ENCODE measurements around the gene GLDC.
"Not testable (repeated sequence)": the region's sequence is repeated elsewhere in the genome, so short reads cannot be mapped to it uniquely, and the experiment has no call there.

The GLDC gene

DNA sequence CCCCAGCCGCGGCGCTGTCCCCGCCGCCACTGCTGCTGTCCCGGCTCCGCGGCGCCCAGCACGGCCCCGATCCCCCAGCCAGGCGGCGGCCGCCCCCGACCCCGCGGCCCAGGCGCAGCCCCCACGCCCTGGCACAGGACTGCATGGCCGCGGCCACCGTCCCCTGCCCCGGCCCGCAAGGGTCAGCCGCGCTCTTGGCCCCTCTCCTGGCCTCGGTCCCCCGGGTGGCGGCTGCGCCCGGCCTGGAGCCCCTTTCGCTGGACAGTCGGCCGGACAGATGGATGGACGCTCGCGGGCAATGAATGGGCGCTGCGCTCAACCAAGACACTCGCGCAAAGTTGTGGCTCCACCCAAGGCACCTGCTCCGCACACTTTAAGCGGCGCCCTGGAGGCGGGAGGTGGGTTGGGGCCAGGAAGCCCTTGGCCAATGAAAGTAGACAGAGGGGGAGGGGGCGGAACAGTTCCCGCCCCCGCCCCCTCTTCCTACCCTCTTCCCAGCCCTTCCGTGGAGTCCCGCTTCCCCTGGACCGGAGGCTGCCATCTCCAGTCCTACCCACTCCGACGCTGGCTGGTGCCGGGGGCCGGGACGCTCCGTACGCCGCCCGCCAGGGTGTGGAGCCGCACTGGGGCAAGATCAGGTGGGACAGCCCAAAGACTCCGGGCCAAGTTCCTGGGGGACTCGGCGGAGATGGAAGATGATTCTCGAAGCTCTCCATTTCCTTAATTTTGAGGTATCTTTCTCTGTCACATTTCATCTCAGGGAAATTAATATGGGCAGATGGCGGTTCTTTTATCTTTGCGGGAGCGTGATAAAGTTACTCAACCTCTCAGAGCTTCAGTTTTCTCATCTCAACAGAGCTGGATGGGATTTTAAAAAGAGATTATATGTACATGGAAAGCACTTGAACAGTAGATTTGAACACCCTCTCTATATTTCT, at the start of gene GLDC:
TSS of gene GLDC (minus strand) at position 375 of the 938 bp plus-strand sequence. CDS start at position 145, 230 bp downstream.
- peak; percentile 73 for DNase-seq

DNA sequence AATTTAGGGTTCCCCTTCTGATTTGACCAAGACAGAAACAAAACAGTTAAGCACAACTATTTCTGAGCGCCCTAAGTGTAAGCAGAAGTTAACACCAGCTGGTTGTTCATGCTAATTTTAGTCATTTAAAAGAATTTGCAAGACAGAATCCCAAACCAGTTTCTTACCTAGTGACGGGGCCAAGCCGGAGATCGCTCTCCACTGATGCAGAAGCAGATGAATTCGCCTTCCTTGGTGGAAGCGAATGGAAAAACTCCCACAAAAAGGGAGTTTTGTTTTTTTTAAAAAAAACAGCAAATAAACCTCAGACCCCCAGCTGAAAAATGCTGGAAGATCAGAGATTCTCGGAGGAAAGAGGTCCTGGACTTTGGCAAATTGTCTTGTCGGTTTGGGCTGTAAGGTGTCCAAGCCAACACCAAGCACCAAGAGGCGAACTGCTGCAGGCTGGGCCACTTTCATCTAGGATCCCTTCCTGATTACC, 47.4 kb upstream of the GLDC start:
- DNase-seq: no peak

GRCh38 chr9:6692433-6692832, 46.9 kb upstream of the GLDC start:
- DNase-seq: no peak

- DNase-seq: not testable (repeated sequence)
Observed at GRCh38 chr9:6690675-6691070, 45.1 kb upstream of the GLDC start.

DNA sequence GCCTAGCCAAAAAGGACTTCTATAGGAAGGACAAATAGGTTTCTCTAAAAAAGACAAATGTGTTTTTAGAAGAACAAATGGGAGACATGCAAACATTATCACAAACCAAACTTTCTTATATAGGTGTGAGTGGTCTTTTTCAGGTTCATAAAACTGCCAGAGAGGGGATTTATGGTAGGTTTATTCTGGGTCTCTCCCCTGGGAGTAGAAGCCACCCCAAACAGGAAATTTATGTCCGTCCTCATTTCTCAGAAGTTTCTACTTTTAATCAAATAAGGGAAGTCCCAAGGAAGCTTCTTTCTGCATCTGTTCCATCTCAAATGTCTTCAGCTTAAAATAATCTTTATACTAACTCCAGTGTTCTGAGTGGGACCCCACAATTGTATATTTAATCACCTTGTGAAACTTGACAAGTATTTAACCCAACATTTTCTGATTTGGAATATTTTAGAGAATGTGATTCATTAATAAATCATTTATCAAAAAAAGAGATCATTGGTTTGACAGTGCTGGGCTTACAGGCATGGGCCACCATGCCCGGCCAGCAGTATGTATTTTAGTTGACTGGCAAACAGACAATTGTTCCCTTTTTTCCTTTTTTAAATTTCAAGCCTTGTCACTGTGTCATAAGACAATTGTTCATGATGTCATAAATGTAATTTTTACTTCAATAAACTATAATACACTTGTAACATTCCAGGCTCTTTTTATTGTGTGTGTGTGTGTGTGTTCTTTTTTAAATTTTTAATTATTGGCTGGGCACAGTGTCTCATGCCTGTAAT, 44.6 kb upstream of the GLDC start:
- no peak for DNase-seq

- DNase-seq: no peak
Observed at GRCh38 chr9:6687180-6687579, 41.7 kb upstream of the GLDC start.

DNA sequence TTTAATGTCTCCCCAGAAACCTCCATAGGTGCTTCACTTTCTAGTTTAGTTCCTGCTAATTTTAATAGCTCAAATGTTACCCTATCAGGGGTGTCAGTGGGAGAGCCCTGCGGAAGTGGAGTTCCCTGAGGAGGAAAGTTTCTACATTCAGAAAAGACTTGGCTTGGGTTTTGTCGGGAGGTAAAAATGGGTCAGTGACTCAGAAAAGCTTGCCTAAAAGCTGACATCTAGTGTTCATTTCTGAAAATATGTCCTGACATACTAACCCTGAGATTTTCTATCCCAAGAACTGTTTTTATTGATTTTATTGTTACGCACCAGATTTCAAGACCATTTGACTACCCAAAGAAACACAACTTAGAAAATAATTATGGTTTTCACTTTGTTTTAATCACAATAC, 40.9 kb upstream of the GLDC start:
- no peak for DNase-seq

DNA sequence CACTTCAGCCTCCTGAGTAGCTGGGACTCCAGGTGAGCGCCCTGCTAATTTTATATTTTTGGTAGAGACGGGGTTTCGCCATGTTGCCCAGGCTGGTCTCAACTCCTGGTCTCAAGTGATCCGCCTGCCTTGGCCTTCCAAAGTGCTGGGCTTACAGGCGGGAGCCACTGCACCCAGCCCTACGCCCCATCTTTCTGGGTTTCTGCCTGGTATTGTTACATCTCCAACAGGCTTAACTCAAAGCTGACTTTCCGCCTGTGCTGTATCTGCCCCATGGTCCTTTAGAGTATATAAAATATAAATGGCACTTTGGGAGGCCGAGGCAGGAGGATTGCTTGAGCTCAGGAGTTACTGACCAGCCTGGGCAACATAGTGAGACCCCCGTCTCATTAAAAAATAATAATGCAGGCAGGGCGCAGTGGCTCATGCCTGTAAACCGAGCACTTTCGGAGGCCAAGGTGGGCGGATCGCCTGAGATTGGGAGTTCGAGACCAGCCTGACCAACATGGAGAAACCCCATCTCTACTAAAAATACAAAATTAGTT, 36.5 kb upstream of the GLDC start:
- peak; percentile 15 for DNase-seq

GRCh38 chr9:6681147-6681956, 35.8 kb upstream of the GLDC start:
- DNase-seq: peak; percentile 96

DNA sequence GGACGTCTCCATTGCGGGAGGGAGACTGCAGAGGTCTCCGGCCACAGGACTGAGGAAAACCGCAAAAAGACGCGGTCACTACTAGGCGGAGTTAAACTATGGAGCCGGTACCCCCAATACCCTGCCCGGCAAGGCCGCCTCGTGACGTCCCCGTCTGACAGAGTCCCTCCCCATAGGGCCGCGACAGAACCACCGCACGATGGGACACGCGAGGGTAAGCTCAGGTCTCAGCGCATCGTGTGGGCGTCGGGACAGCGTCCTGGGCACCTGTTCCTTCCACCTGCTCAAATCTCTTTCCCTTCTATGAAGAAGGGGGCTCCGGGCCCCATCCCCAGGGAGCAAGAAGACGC, 35.2 kb upstream of the GLDC start:
- DNase-seq: peak; percentile 86

DNA sequence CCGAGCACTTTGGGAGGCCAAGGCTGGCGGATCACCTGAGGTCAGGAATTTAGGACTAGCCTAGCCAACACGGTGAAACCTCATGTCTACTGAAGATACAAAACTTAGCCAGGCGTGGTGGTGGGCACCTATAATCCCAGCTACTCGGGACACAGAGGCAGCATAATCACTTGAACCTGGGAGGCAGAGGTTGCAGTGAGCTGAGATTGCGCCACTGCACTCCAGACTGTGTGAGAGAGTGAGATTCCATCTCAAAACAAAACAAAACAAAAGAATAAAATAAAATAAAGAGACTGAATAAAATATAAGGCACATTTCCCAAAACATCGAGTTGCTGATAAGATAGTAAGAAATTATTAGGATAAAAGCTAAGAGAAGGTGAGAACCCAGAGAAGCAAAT, 32.3 kb upstream of the GLDC start:
- no peak for DNase-seq

GRCh38 chr9:6676254-6676921, 30.9 kb upstream of the GLDC start:
- DNase-seq: no peak

DNA sequence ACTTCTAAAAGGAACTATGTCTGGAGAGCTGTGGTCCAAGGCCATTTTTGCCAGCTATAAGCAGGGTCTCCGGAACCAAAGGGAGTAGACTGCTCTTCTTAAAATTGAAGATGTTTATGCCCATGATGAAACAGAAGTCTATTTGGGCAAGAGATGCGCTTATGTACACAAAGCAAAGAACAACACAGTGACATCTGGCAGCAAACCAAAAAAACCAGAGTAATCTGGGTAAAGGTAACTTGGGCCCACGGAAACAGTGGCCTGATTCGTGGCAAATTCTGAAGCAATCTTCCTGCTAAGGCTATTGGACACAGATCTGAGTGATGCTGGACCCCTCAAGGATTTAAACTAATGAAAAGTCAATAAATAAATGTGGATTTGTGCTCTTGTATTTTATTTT, 29.7 kb upstream of the GLDC start:
- DNase-seq: no peak

DNA sequence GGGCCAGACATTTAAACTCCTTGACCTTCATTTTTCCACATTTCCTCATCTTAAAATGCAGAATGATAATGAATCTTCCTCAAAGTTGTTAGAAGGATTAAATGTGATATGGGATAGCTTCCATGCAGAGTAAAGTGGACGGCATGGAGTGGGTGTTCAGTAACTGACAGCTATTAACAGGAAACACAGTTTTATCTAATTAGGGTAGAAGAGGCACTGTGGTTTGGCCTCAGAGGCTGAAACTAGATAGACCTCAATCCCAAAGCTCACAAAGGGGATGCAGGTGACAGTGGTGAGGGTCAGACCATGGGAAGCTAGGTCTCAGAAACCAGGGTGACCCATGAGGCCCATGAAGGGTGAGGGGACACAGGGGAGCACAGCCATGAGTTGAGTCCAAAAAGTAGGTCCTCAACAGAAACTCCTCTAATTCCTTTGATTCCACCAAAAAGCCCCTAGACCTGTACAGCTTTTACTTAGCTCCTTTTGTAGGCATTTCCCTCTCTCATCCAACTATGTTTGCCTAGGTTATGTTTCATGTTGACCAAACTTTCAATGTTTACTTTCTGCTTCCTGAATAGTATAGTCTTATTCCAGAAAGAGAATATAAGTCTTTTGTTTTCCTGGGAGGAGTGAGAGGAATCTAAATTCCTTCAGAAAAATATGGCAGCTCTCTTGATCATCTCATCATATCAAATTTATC, 27.9 kb upstream of the GLDC start:
- no peak for DNase-seq

GRCh38 chr9:6672118-6672517, 26.6 kb upstream of the GLDC start:
- no peak for DNase-seq

GRCh38 chr9:6671416-6671815, 25.9 kb upstream of the GLDC start:
- DNase-seq: no peak

DNA sequence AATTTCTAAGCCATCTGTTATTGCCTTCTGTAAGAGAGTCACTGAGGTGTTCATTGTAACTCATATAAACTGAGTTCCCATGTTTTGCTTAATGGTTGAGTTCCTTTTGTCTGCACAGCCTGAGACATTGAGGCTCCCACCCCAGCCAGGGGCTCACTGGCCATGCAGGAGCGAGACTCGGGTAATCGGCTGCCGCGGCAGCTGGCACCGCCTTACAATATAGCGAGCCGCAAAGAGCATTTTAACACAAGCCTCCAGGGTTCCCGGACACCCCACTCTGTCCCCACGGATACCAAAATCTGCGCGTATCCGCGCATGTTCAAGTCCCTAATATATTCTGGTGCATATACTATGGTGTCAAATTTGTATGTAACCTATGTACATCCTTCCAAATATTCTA, 24.4 kb upstream of the GLDC start:
- no peak for DNase-seq

GRCh38 chr9:6667633-6668280, 22.2 kb upstream of the GLDC start:
- no peak for DNase-seq

DNA sequence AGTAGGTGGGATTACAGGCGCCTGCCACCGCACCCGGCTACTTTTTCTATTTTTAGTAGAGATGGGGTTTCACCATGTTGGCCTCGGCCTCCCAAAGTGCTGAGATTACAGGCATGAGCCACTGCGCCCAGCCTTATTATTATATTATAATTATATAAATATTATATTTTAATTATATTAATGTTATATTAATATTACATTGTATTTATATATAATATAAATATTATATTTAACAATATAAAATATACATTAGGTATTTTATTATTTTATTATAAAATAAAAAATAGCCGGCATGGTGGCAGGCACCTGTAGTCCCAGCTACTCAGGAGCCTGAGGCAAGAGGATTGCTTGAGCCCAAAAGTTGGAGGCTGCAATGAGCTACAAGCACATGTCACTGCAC, 21.6 kb upstream of the GLDC start:
- DNase-seq: no peak

- no peak for DNase-seq
Observed at GRCh38 chr9:6665628-6666027, 20.1 kb upstream of the GLDC start.

DNA sequence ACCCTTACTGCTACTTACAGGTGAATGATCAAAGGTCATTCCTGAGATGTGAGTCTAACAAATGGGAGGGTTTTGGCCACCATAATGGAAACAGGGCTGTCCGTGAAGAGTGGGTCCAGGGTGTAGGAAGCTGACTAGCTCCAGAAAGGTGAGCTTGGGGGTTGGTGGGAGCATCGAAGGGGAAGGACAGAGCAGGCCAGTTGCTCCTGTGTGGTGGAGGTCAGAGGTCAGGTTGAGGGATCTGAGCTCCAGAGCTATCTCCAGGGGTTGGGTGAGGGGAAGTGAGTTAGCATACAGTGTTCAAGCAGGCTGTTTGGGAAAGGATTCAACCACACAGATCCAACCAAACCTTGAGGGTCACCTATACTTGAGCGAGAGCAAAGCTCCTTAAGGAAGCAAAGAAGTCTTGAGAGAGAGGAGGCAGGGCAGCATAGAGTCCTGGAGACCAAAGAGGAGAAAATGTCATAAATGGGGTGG, 18.7 kb upstream of the GLDC start:
- DNase-seq: no peak

Measured in stimulated activated CD4-positive, alpha-beta T cell treated with anti-CD3 and anti-CD28 coated beads, Interleukin-15, amount 100 ng/mL, for 24 hours (primary cell).